Choroid plexus epithelial cell (primary cell): Measurements from ENCODE around the gene TTF1.

Experiments used
- DNase-seq: peaks from one replicate; pipeline ENCODE4 v3.0.0-alpha.2; 2010; ENCODE audit warnings: low read depth
- H3K4me3 ChIP-seq: 2 replicates; pipeline ENCODE4 v1.5.1; 2011; ENCODE audit warnings: low read depth, mild to moderate bottlenecking, control low read depth, low read length, moderate library complexity
- CTCF ChIP-seq: conservative IDR thresholded peaks from 2 replicates; pipeline ENCODE4 v1.5.1; 2011; ENCODE audit warnings: low read depth, mild to moderate bottlenecking, control low read depth, inconsistent platforms, low read length, moderate library complexity

The TTF1 gene

GRCh38 chr9:132366481-132366880 is 40.2 kb downstream of the TTF1 start:
- no peak for DNase-seq
- TF ChIP-seq CTCF = no peak

DNA sequence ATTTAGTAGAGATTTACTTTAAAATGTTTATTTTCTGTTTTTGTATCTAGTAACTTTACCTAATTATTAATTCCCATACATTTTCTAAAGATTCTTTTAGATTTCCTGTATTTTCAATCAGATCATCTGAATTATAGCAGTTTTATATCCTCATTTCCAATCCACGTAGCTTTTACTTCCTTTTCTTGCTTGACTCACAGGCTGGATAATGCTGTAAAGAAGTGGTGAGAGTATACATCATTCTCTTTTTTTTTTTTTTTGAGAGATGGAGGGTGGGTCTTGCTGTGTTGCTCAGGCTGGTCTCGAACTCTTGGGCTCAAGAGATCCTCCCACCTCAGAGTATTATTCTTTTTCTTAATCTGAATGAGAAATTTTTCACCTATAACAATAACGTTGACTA is 40.7 kb downstream of the TTF1 start:
- H3K4me3 ChIP-seq = no peak overlapping the region
- no peak for TF ChIP-seq CTCF
- DNase-seq = no peak

More at GRCh38 chr9:132366481-132366880, 40.2 kb downstream of the TTF1 start:
- no peak overlapping the region for H3K4me3 ChIP-seq

- no peak for DNase-seq
Observed at GRCh38 chr9:132364068-132364467, 42.6 kb downstream of the TTF1 start.

GRCh38 chr9:132357764-132358163 is 48.9 kb downstream of the TTF1 start:
- no peak overlapping the region for H3K4me3 ChIP-seq
- no peak for TF ChIP-seq CTCF
- DNase-seq = no peak

More at GRCh38 chr9:132364068-132364467, 42.6 kb downstream of the TTF1 start:
- H3K4me3 ChIP-seq = no peak overlapping the region
- no peak for TF ChIP-seq CTCF

GRCh38 chr9:132356324-132356924 is 50.2 kb downstream of the TTF1 start:
- DNase-seq = no peak
- H3K4me3 ChIP-seq = no peak overlapping the region
- no peak for TF ChIP-seq CTCF

DNA sequence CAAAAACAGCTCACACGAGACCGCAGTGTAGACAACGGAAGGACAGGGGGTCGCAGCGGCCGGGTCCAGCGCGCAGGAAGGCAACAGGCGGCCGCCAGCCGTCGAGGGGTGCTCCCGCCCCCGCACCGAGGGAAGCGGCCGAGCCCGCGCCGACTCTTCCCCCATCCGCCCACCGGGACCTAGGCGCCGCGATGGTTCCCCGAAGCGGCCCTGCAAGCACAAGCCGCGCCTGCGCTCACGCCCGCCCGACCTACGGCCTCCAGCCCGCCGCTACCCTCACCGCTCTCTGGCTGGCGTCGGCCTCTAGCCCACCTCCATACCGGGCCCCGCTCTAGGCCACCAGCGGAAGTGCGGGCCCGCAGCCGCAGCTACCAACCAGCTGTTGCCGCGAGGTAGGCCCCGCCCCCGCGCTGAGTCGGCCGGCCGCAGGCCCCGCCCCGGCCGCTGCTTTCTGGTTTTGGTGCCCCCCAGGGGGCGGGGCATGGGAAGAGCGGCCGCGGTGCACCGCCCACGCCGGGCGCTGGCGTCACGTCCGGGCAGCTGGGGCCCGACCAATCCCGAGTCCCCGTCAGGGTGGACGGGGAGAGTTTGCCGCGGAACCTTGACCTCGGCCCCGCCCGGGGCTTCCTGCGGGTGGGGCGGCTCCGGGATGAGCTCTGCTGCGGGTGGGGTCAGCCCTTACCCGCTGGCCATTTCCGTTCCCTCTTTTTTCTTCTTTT is 51.8 kb downstream of the TTF1 start, which contains the start of gene SETX:
TSS of gene SETX (minus strand) at position 350 of the 719 bp plus-strand sequence. CDS start 5,558 bp downstream, outside the sequence.
- peak; percentile 98 for DNase-seq
- TF ChIP-seq CTCF = no peak
- H3K4me3 ChIP-seq = peak within 1 kb of the TSS; percentile 97
